ENCODE results near the gene TLE4.

The TLE4 gene

DNA sequence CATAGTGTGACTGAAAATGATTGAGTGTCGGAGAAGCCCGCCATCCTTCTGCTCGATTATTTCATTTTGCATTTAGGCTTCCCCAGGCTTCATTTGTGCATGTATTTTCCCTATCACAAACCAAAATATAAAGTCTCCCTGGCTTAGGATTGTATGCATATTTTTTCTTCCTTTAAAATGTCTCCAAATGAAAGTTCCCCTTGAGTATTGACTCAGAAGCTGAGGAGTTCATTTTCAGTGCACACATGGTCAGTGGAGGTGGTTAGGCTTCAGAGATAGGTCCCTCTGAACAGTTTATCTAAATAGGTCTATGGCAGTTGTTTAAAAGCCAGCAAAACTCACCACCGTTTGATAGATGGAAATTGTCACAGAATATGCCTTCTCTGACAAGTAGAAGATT lies 97.2 kb downstream of the TLE4 start:
- H3K23ac ChIP-seq (ENCODE audit: low read depth, low read length, poor library complexity) = no peak overlapping the region
- DNase-seq (ENCODE audit: low spot score) = no peak
- no peak overlapping the region for H4K8ac ChIP-seq (ENCODE audit: low read depth, low read length)
- H2AFZ ChIP-seq (ENCODE audit: low read length) = no peak overlapping the region
- H3K27me3 ChIP-seq (ENCODE audit: control insufficient read depth in 3 of 3, insufficient read depth in 3 of 3, low read depth in 1 of 3, low read length in 3 of 3) = no peaks in the 10 kb centered on the region
- no peak overlapping the region for H3K4ac ChIP-seq (ENCODE audit: low read length)
- no peak overlapping the region for H2BK120ac ChIP-seq (ENCODE audit: low read depth, low read length)
- H3K79me1 ChIP-seq (ENCODE audit: low read depth, low read length) = no peaks in the 10 kb centered on the region
- peak overlapping the region; percentile 35 for H3K27ac ChIP-seq (replicated peaks; ENCODE audit: low read length)
- peaks cover 2 to 78% of the 10 kb centered on the region in 2 donors for H3K36me3 ChIP-seq (replicated peaks in 1 of 2; ENCODE audit: control insufficient read depth in 2 of 2, insufficient read depth in 2 of 2, low read length in 2 of 2)
- H3K18ac ChIP-seq (ENCODE audit: low read length) = no peak overlapping the region
- peaks cover 0 to 50% of the 10 kb centered on the region in 2 donors for H3K9me3 ChIP-seq (replicated peaks in 1 of 2; ENCODE audit: control insufficient read depth in 2 of 2, insufficient read depth in 1 of 2, low read depth in 1 of 2, low read length in 2 of 2)
- H3K4me3 ChIP-seq (ENCODE audit: low read length in 2 of 2) = no peak overlapping the region
- H2AK5ac ChIP-seq (ENCODE audit: low read depth, low read length) = no peak overlapping the region
- H3K4me2 ChIP-seq (ENCODE audit: insufficient read depth, low read length, poor library complexity, severe bottlenecking) = no peak overlapping the region
- H2BK12ac ChIP-seq (ENCODE audit: low read length) = no peak overlapping the region
- WGBS, 2 donors (ENCODE audit: extremely low coverage in 2 of 2, insufficient read length in 2 of 2, insufficient replicate concordance in 1 of 2) = no CpG with 5 or more reads among the region's 4 CpGs
- H2BK15ac ChIP-seq (ENCODE audit: low read length) = no peak overlapping the region
- H3K4me1 ChIP-seq (ENCODE audit: control insufficient read depth in 2 of 2, insufficient read depth in 1 of 2, low read depth in 1 of 2, low read length in 2 of 2) = peaks cover 38 to 44% of the 10 kb centered on the region in 2 donors
- no peak overlapping the region for H3K9ac ChIP-seq (ENCODE audit: low read depth, low read length, poor library complexity)
- no peak overlapping the region for H3K14ac ChIP-seq (ENCODE audit: low read length)
- no peak overlapping the region for H4K91ac ChIP-seq (ENCODE audit: low read depth, low read length, poor library complexity)
- H2BK5ac ChIP-seq (ENCODE audit: low read length) = no peak overlapping the region

DNA sequence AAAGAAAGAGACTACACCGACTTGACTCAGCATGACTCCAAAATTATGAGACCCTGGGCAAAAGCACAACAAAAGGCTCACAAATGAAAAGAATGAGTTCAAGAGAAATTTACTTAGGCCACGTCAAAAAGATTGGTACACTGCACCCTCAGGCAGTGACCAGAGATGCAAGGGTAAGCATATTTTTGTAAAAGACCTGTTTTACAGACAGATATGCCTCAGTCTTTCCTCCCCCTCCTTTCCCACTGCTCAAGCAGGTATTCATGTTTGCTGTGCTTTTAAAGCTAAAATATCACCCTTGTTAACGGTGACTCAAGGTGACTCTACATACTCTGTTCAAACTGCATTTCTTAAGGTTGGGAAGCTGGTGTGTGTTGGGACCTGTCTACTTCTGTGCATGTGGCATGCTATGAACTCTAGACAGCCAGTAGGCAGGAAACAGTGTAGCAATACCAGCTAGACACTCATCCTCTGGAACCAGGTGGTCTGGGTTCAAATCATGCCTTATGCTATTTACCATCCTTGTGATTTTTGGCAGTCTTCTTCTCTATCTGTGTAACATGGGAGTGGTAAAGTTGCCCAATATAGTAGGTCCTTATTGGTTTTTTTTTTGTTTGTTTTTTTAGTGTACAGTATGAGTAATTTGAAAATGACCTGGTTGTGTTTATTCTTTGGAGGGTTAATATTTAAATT lies 98.7 kb downstream of the TLE4 start:
- H2BK5ac ChIP-seq (ENCODE audit: low read length) = no peak overlapping the region
- no peak overlapping the region for H4K8ac ChIP-seq (ENCODE audit: low read depth, low read length)
- no peaks in the 10 kb centered on the region for H3K79me1 ChIP-seq (ENCODE audit: low read depth, low read length)
- peaks cover 0 to 55% of the 10 kb centered on the region in 2 donors for H3K9me3 ChIP-seq (replicated peaks in 1 of 2; ENCODE audit: control insufficient read depth in 2 of 2, insufficient read depth in 1 of 2, low read depth in 1 of 2, low read length in 2 of 2)
- H3K4me1 ChIP-seq (ENCODE audit: control insufficient read depth in 2 of 2, insufficient read depth in 1 of 2, low read depth in 1 of 2, low read length in 2 of 2) = peaks cover 33% of the 10 kb centered on the region in 2 donors
- no peaks in the 10 kb centered on the region for H3K27me3 ChIP-seq (ENCODE audit: control insufficient read depth in 3 of 3, insufficient read depth in 3 of 3, low read depth in 1 of 3, low read length in 3 of 3)
- no peak overlapping the region for H3K23ac ChIP-seq (ENCODE audit: low read depth, low read length, poor library complexity)
- H4K91ac ChIP-seq (ENCODE audit: low read depth, low read length, poor library complexity) = no peak overlapping the region
- DNase-seq (ENCODE audit: low spot score) = no peak
- H3K4me3 ChIP-seq (ENCODE audit: low read length in 2 of 2) = no peak overlapping the region
- no CpG with 5 or more reads among the region's 3 CpGs for WGBS, 2 donors (ENCODE audit: extremely low coverage in 2 of 2, insufficient read length in 2 of 2, insufficient replicate concordance in 1 of 2)
- H3K27ac ChIP-seq (replicated peaks; ENCODE audit: low read length) = no peak overlapping the region
- no peak overlapping the region for H2AFZ ChIP-seq (ENCODE audit: low read length)
- H3K36me3 ChIP-seq (replicated peaks in 1 of 2; ENCODE audit: control insufficient read depth in 2 of 2, insufficient read depth in 2 of 2, low read length in 2 of 2) = peaks cover 2 to 93% of the 10 kb centered on the region in 2 donors
- H3K18ac ChIP-seq (ENCODE audit: low read length) = no peak overlapping the region
- H3K4me2 ChIP-seq (ENCODE audit: insufficient read depth, low read length, poor library complexity, severe bottlenecking) = no peak overlapping the region
- no peak overlapping the region for H3K14ac ChIP-seq (ENCODE audit: low read length)
- no peak overlapping the region for H3K4ac ChIP-seq (ENCODE audit: low read length)
- no peak overlapping the region for H2BK15ac ChIP-seq (ENCODE audit: low read length)
- H3K9ac ChIP-seq (ENCODE audit: low read depth, low read length, poor library complexity) = no peak overlapping the region
- no peak overlapping the region for H2BK120ac ChIP-seq (ENCODE audit: low read depth, low read length)
- no peak overlapping the region for H2AK5ac ChIP-seq (ENCODE audit: low read depth, low read length)
- no peak overlapping the region for H2BK12ac ChIP-seq (ENCODE audit: low read length)

DNA sequence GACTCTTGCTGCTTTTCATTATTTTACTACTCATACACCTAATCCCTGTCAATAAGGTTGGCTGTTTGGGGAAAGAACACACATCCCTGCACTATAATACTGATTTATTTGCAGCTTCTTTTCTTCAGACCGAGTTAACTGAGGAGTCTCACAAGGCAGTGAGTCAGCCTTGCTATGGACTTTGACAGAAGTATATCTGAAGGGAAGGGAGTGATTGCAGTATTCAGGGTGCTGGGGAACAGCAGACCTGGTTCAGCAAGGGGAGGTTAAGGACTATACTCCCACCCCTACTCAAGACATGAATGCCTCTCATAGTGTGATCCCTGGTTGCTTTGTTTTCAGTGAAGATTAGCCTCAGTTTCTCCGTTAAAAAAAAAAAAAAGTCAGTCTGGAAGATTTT lies 99.8 kb downstream of the TLE4 start:
- peaks cover 0 to 55% of the 10 kb centered on the region in 2 donors for H3K9me3 ChIP-seq (replicated peaks in 1 of 2; ENCODE audit: control insufficient read depth in 2 of 2, insufficient read depth in 1 of 2, low read depth in 1 of 2, low read length in 2 of 2)
- H3K27ac ChIP-seq (replicated peaks; ENCODE audit: low read length) = no peak overlapping the region
- H4K8ac ChIP-seq (ENCODE audit: low read depth, low read length) = no peak overlapping the region
- no CpG with 5 or more reads among the region's 2 CpGs for WGBS, 2 donors (ENCODE audit: extremely low coverage in 2 of 2, insufficient read length in 2 of 2, insufficient replicate concordance in 1 of 2)
- no peak overlapping the region for H2BK12ac ChIP-seq (ENCODE audit: low read length)
- peaks cover 22 to 32% of the 10 kb centered on the region in 2 donors for H3K4me1 ChIP-seq (ENCODE audit: control insufficient read depth in 2 of 2, insufficient read depth in 1 of 2, low read depth in 1 of 2, low read length in 2 of 2)
- no peak for DNase-seq (ENCODE audit: low spot score)
- no peak overlapping the region for H2BK15ac ChIP-seq (ENCODE audit: low read length)
- no peak overlapping the region for H2AFZ ChIP-seq (ENCODE audit: low read length)
- H3K9ac ChIP-seq (ENCODE audit: low read depth, low read length, poor library complexity) = no peak overlapping the region
- H3K79me1 ChIP-seq (ENCODE audit: low read depth, low read length) = no peaks in the 10 kb centered on the region
- no peak overlapping the region for H4K91ac ChIP-seq (ENCODE audit: low read depth, low read length, poor library complexity)
- H3K27me3 ChIP-seq (ENCODE audit: control insufficient read depth in 3 of 3, insufficient read depth in 3 of 3, low read depth in 1 of 3, low read length in 3 of 3) = no peaks in the 10 kb centered on the region
- no peak overlapping the region for H2AK5ac ChIP-seq (ENCODE audit: low read depth, low read length)
- H3K4me3 ChIP-seq (ENCODE audit: low read length in 2 of 2) = no peak overlapping the region
- no peak overlapping the region for H3K4ac ChIP-seq (ENCODE audit: low read length)
- H2BK120ac ChIP-seq (ENCODE audit: low read depth, low read length) = no peak overlapping the region
- no peak overlapping the region for H3K18ac ChIP-seq (ENCODE audit: low read length)
- H3K14ac ChIP-seq (ENCODE audit: low read length) = no peak overlapping the region
- H3K36me3 ChIP-seq (replicated peaks in 1 of 2; ENCODE audit: control insufficient read depth in 2 of 2, insufficient read depth in 2 of 2, low read length in 2 of 2) = peaks cover 3 to 98% of the 10 kb centered on the region in 2 donors
- H3K23ac ChIP-seq (ENCODE audit: low read depth, low read length, poor library complexity) = no peak overlapping the region
- no peak overlapping the region for H2BK5ac ChIP-seq (ENCODE audit: low read length)
- H3K4me2 ChIP-seq (ENCODE audit: insufficient read depth, low read length, poor library complexity, severe bottlenecking) = no peak overlapping the region

DNA sequence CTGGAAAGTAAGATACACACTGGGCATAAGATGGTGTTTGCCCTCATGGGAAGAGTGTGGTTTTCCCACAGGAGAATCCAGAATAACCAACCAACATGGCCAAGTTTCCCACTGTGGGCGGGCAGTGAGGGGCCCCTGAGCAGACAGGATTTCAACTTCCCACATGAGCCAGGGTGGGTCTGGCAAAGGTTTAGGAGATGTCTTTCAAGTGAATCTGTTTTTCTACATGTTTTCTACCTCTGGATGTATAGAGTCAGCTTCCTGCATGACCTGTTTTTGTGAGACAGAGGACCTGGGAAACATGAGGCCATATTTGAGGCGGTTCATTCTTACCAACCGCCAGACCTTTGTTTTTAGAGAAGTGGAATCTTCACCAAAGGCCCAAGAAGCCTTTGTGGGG lies 100.5 kb downstream of the TLE4 start:
- Histone ChIP-seq H4K8ac (ENCODE audit: low read depth, low read length) (no peak overlapping the region), H4K91ac (ENCODE audit: low read depth, low read length, poor library complexity) (no peak overlapping the region), H3K4me2 (ENCODE audit: insufficient read depth, low read length, poor library complexity, severe bottlenecking) (no peak overlapping the region), H3K27me3 (ENCODE audit: control insufficient read depth in 3 of 3, insufficient read depth in 3 of 3, low read depth in 1 of 3, low read length in 3 of 3) (no peaks in the 10 kb centered on the region), H3K23ac (ENCODE audit: low read depth, low read length, poor library complexity) (no peak overlapping the region), H2BK5ac (ENCODE audit: low read length) (no peak overlapping the region), H3K9me3 (replicated peaks in 1 of 2; ENCODE audit: control insufficient read depth in 2 of 2, insufficient read depth in 1 of 2, low read depth in 1 of 2, low read length in 2 of 2) (peaks cover 0 to 55% of the 10 kb centered on the region in 2 donors), H3K4ac (ENCODE audit: low read length) (no peak overlapping the region), H3K14ac (ENCODE audit: low read length) (no peak overlapping the region), H3K27ac (replicated peaks; ENCODE audit: low read length) (no peak overlapping the region), H3K4me3 (ENCODE audit: low read length in 2 of 2) (no peak overlapping the region), H3K79me1 (ENCODE audit: low read depth, low read length) (no peaks in the 10 kb centered on the region), H2BK15ac (ENCODE audit: low read length) (no peak overlapping the region), H3K9ac (ENCODE audit: low read depth, low read length, poor library complexity) (no peak overlapping the region), H2AK5ac (ENCODE audit: low read depth, low read length) (no peak overlapping the region), H2AFZ (ENCODE audit: low read length) (no peak overlapping the region), H2BK12ac (ENCODE audit: low read length) (no peak overlapping the region), H3K18ac (ENCODE audit: low read length) (no peak overlapping the region), H3K4me1 (ENCODE audit: control insufficient read depth in 2 of 2, insufficient read depth in 1 of 2, low read depth in 1 of 2, low read length in 2 of 2) (peaks cover 16 to 28% of the 10 kb centered on the region in 2 donors), H3K36me3 (replicated peaks in 1 of 2; ENCODE audit: control insufficient read depth in 2 of 2, insufficient read depth in 2 of 2, low read length in 2 of 2) (peaks cover 4 to 98% of the 10 kb centered on the region in 2 donors), H2BK120ac (ENCODE audit: low read depth, low read length) (no peak overlapping the region)
- no peak for DNase-seq (ENCODE audit: low spot score)
- no CpG with 5 or more reads among the region's 3 CpGs for WGBS, 2 donors (ENCODE audit: extremely low coverage in 2 of 2, insufficient read length in 2 of 2, insufficient replicate concordance in 1 of 2)
